T-helper 22 cell (primary cell): ENCODE results near the gene TSPAN9.

Experiments
- DNase-seq: peaks from one replicate; pipeline ENCODE4 v3.0.0-alpha.2; 2020; ENCODE audit warnings: low read depth

Gene TSPAN9

GRCh38 chr12:3225154-3225795, 148.1 kb downstream of the TSPAN9 start:
- DNase-seq = no peak

DNA sequence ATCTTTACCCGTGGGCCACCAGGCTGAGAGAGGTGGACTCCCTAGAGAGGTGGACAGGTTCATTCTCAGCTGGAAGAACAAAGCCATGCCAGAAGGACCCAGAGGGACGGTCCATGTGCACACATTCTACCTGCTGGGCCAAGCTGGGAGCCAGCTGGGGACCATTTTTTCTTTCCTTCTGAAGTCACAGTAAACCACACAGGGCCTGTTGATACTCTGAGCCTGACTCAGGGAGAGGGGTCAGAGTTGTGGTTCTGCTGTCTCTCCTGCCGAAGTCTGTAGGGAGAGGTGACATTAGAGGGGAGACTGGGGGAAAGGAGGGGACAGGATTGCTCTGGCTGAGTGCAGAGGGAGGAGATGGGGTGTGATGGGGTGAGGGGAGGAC, 148.6 kb downstream of the TSPAN9 start:
- no peak for DNase-seq

- DNase-seq = no peak
Observed at GRCh38 chr12:3226264-3226663, 149.1 kb downstream of the TSPAN9 start.

- no peak for DNase-seq
Observed at GRCh38 chr12:3227076-3227975, 150.1 kb downstream of the TSPAN9 start.

- DNase-seq = no peak
Observed at GRCh38 chr12:3228552-3228951, 151.4 kb downstream of the TSPAN9 start.

GRCh38 chr12:3229577-3229976, 152.4 kb downstream of the TSPAN9 start:
- DNase-seq = no peak

GRCh38 chr12:3230758-3231375, 153.7 kb downstream of the TSPAN9 start:
- DNase-seq = no peak

- no peak for DNase-seq
Observed at GRCh38 chr12:3231399-3231876, 154.3 kb downstream of the TSPAN9 start.

- DNase-seq = no peak
Observed at GRCh38 chr12:3233797-3234196, 156.6 kb downstream of the TSPAN9 start.

DNA sequence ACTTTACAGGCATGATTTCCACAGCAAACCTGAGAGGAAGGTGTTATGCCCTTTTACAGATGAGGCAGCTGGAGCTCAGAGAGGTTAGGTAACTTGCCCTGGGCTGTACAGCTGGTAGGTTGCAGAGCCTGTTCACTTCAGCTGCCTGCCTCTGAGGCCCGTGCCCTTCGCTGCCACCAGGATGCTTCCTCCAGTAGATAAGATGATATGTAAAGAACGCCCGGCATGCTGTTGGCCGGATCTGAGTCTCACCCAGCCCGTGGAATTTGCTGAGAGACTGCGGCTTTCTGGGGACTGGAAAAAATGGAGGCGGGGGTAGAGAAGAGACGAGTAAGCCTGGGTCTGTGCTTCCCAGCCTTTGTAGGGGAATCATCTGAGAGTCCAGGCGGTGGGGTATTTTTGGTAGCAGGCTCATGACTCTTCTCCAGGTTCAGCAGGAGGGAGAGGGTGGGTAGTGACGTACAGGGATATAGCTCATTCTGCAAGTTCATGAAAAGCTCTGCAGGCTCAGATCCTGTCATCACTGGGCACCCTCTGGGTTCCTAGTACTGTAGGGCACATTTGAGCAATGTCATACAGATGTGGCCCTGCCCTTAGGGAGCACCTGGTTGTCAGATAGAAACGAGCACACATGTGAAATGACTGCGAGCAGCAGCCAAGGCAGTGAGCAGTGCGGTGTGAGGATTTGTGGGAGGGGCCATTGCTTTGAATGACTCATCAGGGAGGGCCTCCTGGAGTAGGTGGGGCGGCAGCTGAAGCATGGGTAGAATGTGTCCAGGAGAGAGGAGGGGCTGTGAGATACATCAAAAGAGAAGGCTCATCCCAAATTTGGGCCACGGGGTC, 159.4 kb downstream of the TSPAN9 start:
- no peak for DNase-seq

DNA sequence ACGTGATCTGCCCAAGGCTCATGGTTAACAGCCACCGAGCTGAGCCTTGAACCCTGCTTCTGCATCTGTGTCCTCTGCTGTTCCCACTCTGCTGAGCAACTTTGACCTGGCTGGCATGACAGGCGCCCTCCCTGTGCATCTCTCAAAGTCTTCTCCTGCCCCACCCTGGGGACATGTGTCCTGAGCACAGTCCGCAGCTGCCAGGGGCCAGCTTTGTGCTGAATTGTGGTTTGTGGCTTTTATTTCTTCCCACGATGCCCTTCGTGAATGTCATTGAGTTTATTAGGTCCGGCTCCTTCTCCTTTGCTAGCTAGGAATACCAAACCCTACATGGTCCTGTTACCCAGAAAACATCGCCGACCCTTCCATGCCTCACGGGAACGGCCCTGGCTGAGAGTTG, 161.0 kb downstream of the TSPAN9 start:
- DNase-seq = no peak

DNA sequence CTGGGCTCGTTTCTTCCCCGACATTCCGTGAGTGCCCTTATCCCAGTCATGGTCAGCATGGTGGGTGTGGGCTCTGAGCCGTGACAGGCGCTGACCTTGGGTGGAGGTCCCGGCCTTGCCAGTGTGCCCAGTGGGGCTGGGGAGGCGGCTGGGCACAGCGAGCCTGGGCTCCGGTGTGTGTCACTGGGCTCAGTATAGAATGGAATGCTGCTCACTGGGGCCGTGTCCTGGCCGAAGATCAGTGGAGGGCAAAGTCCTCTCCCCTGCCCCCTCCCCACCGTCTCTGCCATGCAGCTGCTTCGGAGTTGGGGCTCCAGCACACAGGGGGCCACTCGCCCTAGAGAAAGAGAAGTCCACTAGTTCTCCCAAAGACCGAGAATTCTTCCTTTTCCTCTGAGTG, 164.4 kb downstream of the TSPAN9 start:
- DNase-seq = no peak

GRCh38 chr12:3242199-3242863, 165.2 kb downstream of the TSPAN9 start:
- DNase-seq = no peak

DNA sequence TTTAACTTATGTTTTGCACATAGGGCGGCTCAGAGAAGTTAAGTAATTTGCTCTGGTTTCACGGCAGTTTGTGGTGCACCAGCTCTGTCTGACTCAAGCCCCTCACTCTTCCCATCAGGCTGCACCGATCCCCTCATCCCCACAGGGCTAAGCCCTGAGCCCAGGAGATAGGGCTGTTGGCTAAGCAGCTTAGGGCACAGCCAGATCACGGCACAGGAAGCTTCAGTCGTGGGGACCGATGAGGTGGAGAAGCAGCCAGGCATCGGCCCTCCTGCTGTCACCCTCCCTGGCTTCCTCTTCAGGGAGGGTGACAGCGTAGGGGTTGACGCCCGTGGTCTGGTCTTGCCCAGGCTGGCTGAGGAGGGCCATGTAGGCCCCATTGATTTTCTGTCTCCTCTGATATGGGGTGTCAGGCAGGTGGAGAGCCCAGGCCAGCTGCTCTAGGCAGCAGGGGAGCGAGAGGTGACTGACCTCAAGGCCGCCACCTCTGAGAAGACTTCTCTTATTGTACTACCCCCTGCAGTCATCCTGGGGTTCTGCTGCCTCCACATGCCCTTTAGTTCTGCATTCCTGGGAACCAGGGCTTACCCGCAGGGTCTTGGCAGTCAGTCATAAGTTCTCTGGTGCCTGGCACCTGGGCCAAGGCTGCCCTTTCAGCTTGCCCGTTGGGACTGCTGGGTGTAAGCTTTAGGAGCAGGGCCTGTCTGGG, 166.4 kb downstream of the TSPAN9 start:
- no peak for DNase-seq

DNA sequence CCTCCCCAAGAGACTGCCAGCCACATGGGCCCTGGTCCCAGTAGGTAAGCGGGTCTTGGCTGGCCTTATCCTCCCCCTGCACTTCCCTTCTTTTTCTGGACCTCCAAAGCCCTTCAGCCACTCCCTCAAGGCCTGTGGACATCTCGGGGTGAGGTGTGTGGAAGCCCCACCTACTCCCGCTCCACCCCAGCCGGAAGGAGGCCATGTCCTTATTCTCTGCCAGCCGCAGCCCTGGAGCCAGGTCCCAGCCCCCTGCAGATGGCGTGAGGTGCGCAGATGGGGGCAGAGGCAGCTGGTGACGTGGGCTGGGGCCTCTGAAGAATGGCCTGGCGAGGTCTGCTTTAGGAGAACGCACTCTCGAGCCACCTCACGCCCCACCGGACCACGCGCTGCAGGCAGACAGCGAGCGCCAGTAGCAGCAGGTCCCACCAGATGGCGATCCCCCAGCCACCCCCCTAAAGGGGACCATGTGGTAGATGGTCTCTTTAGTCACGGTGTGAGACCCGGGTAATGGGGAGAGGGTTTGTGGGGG, 167.1 kb downstream of the TSPAN9 start:
- no peak for DNase-seq

- DNase-seq = no peak
Observed at GRCh38 chr12:3246253-3246652, 169.1 kb downstream of the TSPAN9 start.

- no peak for DNase-seq
Observed at GRCh38 chr12:3247077-3247476, 169.9 kb downstream of the TSPAN9 start.

GRCh38 chr12:3247629-3248161, 170.5 kb downstream of the TSPAN9 start:
- no peak for DNase-seq

DNA sequence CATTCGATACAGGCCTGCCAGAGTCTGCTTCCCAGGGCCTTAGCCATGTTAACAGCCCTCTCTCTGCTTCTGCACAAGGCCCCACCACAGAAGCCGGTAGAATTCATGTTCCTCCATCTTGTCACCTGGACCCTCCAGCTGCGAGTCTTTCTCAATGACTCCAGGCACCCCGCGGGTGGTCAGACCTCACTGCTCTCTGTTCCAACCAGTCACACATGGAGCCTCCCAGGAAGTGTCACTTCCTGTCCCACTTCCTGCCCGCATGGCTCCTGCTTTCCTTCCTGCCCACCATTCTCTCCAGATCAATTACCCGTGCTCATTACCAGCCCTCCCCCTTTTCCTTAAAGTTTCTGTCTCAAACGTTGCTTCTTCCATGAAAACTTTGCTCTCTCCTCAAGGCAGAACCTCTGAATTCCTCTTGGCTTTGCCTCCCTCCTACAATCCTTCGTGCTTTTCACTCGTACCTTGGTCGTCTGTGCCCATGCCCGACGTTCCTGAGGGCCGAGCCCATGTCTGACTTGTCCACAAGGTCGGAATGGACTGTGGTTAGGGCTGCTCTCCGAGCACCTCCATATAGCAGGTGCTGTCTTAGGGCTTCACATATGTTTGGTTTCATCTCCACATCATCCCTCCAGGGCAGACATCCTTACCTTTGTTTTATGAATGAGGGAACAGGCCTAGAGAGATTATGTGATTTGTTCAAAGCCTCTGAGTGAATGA, 172.1 kb downstream of the TSPAN9 start:
- DNase-seq = no peak

DNA sequence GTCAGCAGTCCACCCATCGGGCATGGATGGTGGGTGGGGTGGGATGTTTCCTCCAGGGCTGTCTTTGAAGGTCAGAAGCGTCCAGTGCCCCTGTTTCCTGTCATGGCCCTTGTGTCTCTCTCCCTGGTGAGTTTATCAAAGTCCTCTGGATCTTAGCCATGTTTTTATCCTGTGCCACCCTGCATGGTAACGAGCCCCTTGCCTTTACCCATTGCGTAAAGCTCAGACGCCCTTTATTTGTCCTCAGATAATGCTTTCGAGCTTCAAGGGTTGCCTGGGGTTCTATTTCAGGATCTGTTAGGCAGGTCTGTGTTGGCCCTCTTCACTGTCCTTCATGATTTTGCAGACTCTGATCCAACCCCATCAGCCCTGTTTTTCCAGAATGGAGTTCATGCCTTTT, 172.9 kb downstream of the TSPAN9 start:
- DNase-seq = no peak
